A549 treated with CORT108297 at 1 μM for 4 hours (cell line): ENCODE results near the gene ABCA2. TPM values are rescaled to one million over a fixed set of nuclear protein-coding genes. Genes with fewer than 3 reads are reported as not detected.

ENCODE experiments used
- total RNA-seq: library from RNA; stranded (reverse); fragments of 200-300 nt; extraction: Qiagen RNA extraction; gene quantifications from 5 replicates; pipeline ENCODE4 v1.2.3, GENCODE V29; 2022

Gene ABCA2
- total RNA-seq, 1 experiment from 2014 or later, result 30.4 TPM

Other genes starting within 250 kb of the ABCA2 start
- gene TMEM141, start 236.9 kb downstream of the ABCA2 start, total RNA-seq, result 61.4 to 77.3 TPM (median 75.3 TPM) in 5 replicates
- gene CCDC183, start 231.9 kb downstream of the ABCA2 start, total RNA-seq, result 0.13 to 0.36 TPM (median 0.27 TPM) in 5 replicates
- gene RABL6, start 220.3 kb downstream of the ABCA2 start, total RNA-seq, result 59.9 to 89.6 TPM (median 80.8 TPM) in 5 replicates
- 3.3 to 4.7 TPM (median 4.6 TPM) in 5 replicates for gene AJM1, start 185.8 kb downstream of the ABCA2 start, total RNA-seq
- 284 to 346 TPM (median 322 TPM) in 5 replicates for gene PHPT1, start 178.8 kb downstream of the ABCA2 start, total RNA-seq
- 1.7 to 6.8 TPM (median 5.1 TPM) in 5 replicates for gene MAMDC4, start 175.9 kb downstream of the ABCA2 start, total RNA-seq
- gene EDF1, start 161.9 kb downstream of the ABCA2 start, total RNA-seq, result 433 to 512 TPM (median 473 TPM) in 5 replicates
- 47.5 to 74.7 TPM (median 64.9 TPM) in 5 replicates for gene TRAF2, start 141.7 kb downstream of the ABCA2 start, total RNA-seq
- gene FBXW5, start 83.5 kb downstream of the ABCA2 start, total RNA-seq, result 61.5 to 109 TPM (median 104 TPM) in 5 replicates
- gene C8G, start 83.0 kb downstream of the ABCA2 start, total RNA-seq, result 0.88 to 2.3 TPM (median 1.3 TPM) in 5 replicates
- gene LCN12, start 76.0 kb downstream of the ABCA2 start, total RNA-seq, result 0.48 to 1.5 TPM (median 1.5 TPM) in 5 replicates
- gene PTGDS, start 50.7 kb downstream of the ABCA2 start, total RNA-seq, result 0.16 to 0.81 TPM (median 0.57 TPM) in 5 replicates
- gene LCNL1, start 45.2 kb downstream of the ABCA2 start, total RNA-seq, result 0.03 to 0.06 TPM (median 0.05 TPM) in 4 of 5 replicates, not detected in the other
- 49.7 to 88.2 TPM (median 76.5 TPM) in 5 replicates for gene PAXX, start 35.8 kb downstream of the ABCA2 start, total RNA-seq
- gene CLIC3, start 31.7 kb downstream of the ABCA2 start, total RNA-seq, result 2.7 to 4.5 TPM (median 3.8 TPM) in 5 replicates
- gene FUT7, start 3.9 kb upstream of the ABCA2 start, total RNA-seq, result 0.08 to 0.09 TPM in 2 of 5 replicates, not detected in the others
- gene NPDC1, start 17.9 kb upstream of the ABCA2 start, total RNA-seq, result 41.2 to 91.4 TPM (median 89.1 TPM) in 5 replicates
- 0.63 to 1.4 TPM (median 0.95 TPM) in 5 replicates for gene ENTPD2, start 25.8 kb upstream of the ABCA2 start, total RNA-seq
- gene SAPCD2, start 42.3 kb upstream of the ABCA2 start, total RNA-seq, result 15.2 to 28.2 TPM (median 25.3 TPM) in 5 replicates
- 9.5 to 17.0 TPM (median 12.6 TPM) in 5 replicates for gene UAP1L1, start 49.3 kb upstream of the ABCA2 start, total RNA-seq
- 42.2 to 55.4 TPM (median 51.2 TPM) in 5 replicates for gene MAN1B1, start 58.7 kb upstream of the ABCA2 start, total RNA-seq
- gene DPP7, start 86.5 kb upstream of the ABCA2 start, total RNA-seq, result 72.4 to 138 TPM (median 129 TPM) in 5 replicates
- gene GRIN1, start 110.9 kb upstream of the ABCA2 start, total RNA-seq, result 0.22 to 0.94 TPM (median 0.34 TPM) in 5 replicates
- gene LRRC26, start 141.8 kb upstream of the ABCA2 start, total RNA-seq, result 0.61 to 2.2 TPM (median 1.4 TPM) in 5 replicates
- not detected in 5 replicates for gene TMEM210, start 143.8 kb upstream of the ABCA2 start, total RNA-seq
- 24.9 to 40.7 TPM (median 36.9 TPM) in 5 replicates for gene ANAPC2, start 160.3 kb upstream of the ABCA2 start, total RNA-seq
- gene SSNA1, start 160.4 kb upstream of the ABCA2 start, total RNA-seq, result 102 to 161 TPM (median 150 TPM) in 5 replicates
- gene TPRN, start 172.5 kb upstream of the ABCA2 start, total RNA-seq, result 6.2 to 10.5 TPM (median 10.1 TPM) in 5 replicates
- 35.3 to 48.6 TPM (median 45.8 TPM) in 5 replicates for gene TMEM203, start 177.4 kb upstream of the ABCA2 start, total RNA-seq
- gene NDOR1, start 177.5 kb upstream of the ABCA2 start, total RNA-seq, result 11.5 to 21.6 TPM (median 18.2 TPM) in 5 replicates
- 0.95 to 2.7 TPM (median 2.2 TPM) in 5 replicates for gene RNF208, start 194.0 kb upstream of the ABCA2 start, total RNA-seq
- 2.7 to 5.0 TPM (median 4.3 TPM) in 5 replicates for gene CYSRT1, start 196.9 kb upstream of the ABCA2 start, total RNA-seq
- gene RNF224, start 199.3 kb upstream of the ABCA2 start, total RNA-seq, result 0.09 to 0.24 TPM (median 0.14 TPM) in 5 replicates
- gene SLC34A3, start 202.7 kb upstream of the ABCA2 start, total RNA-seq, result 0.07 to 0.14 TPM (median 0.10 TPM) in 4 of 5 replicates, not detected in the other
- 616 to 807 TPM (median 766 TPM) in 5 replicates for gene TUBB4B, start 213.1 kb upstream of the ABCA2 start, total RNA-seq
- gene STPG3, start 223.0 kb upstream of the ABCA2 start, total RNA-seq, result 0.07 TPM in 1 of 5 replicates, not detected in the others
- 42.6 to 62.4 TPM (median 57.8 TPM) in 5 replicates for gene NELFB, start 227.1 kb upstream of the ABCA2 start, total RNA-seq
- gene TOR4A, start 249.5 kb upstream of the ABCA2 start, total RNA-seq, result 17.1 to 31.6 TPM (median 26.1 TPM) in 5 replicates